ENCODE data around the gene TLDC2. TPM values are rescaled to one million over a fixed set of nuclear protein-coding genes. Genes with fewer than 3 reads are reported as not detected.
"Not testable (repeated sequence)": the region's sequence is repeated elsewhere in the genome, so short reads cannot be mapped to it uniquely, and the experiment has no call there.

Gene TLDC2
- total and polyA plus RNA-seq, 2 experiments from 2014 or later: 0.68 to 1.6 TPM

DNA sequence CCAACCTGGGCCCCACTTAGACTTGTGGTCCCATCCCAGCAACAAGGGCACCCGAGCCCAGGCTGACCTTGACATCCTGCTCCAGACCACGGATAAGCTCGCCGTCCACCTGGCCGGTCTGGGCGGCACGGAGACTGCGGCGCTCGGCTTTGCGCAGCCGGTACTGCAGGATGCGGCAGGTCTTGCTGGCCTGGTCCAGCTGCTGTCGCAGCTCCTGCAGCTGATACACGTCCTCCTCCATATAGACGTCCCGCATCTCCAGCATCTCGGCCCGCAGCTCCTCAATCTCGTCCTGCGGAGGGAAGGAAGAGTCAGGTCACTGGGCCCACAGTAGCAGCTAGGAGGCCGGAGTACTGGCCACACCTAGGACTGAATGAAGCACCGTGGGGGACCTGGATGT lies 36.8 kb upstream of the TLDC2 start:
- no peaks in the 10 kb centered on the region for H3K9me2 ChIP-seq (replicated peaks; ENCODE audit: insufficient read depth)
- no peak overlapping the region for H3K4me2 ChIP-seq
- no peak overlapping the region for H2AFZ ChIP-seq
- H3K4me3 ChIP-seq: no peak overlapping the region
- 97% methylated on average over 23 of the region's 23 CpGs for WGBS (ENCODE audit: low lambda C conversion rate, missing lambda C conversion rate)
- H3K79me2 ChIP-seq: peaks cover 11% of the 10 kb centered on the region
- H4K20me1 ChIP-seq (ENCODE audit: insufficient read depth, poor library complexity, severe bottlenecking): no peaks in the 10 kb centered on the region
- no peaks in the 10 kb centered on the region for H3K27me3 ChIP-seq
- H3K27ac ChIP-seq: no peak overlapping the region
- H3K36me3 ChIP-seq (replicated peaks; ENCODE audit: insufficient read depth, low read depth): no peaks in the 10 kb centered on the region
- no peak for DNase-seq (ENCODE audit: low spot score)
- H3K4me1 ChIP-seq (ENCODE audit: insufficient read depth): no peaks in the 10 kb centered on the region
- no peak for TF ChIP-seq EZH2 (IDR thresholded peaks at IDR 0.05; ENCODE audit: borderline replicate concordance)
- no peak for TF ChIP-seq EZH2phosphoT487 (IDR thresholded peaks at IDR 0.05; ENCODE audit: low read depth, severe bottlenecking, unreplicated experiment)
- TF ChIP-seq, protein P1, sequence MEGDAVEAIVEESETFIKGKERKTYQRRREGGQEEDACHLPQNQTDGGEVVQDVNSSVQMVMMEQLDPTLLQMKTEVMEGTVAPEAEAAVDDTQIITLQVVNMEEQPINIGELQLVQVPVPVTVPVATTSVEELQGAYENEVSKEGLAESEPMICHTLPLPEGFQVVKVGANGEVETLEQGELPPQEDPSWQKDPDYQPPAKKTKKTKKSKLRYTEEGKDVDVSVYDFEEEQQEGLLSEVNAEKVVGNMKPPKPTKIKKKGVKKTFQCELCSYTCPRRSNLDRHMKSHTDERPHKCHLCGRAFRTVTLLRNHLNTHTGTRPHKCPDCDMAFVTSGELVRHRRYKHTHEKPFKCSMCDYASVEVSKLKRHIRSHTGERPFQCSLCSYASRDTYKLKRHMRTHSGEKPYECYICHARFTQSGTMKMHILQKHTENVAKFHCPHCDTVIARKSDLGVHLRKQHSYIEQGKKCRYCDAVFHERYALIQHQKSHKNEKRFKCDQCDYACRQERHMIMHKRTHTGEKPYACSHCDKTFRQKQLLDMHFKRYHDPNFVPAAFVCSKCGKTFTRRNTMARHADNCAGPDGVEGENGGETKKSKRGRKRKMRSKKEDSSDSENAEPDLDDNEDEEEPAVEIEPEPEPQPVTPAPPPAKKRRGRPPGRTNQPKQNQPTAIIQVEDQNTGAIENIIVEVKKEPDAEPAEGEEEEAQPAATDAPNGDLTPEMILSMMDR (IDR thresholded peaks at IDR 0.05; ENCODE audit: poor library complexity): no peak
- H3K9me3 ChIP-seq (ENCODE audit: low read depth): no peaks in the 10 kb centered on the region

DNA sequence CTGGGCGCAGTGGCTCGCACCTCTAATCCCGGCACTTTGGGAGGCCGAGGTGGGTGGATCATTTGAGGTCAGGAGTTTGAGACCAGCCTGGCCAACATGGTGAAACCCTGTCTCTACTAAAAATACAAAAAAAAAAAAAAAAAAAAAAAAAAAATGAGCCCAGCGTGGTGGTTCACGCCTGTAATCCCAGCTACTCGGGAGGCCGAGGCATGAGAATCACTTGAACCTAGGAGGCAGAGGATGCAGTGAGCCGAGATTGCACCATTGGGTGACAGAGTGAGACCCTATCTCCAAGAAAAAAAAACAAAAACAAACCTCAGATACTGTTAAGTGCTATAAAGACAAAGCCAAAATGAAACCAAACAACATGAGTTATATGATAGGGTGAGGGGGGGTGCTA lies 34.9 kb upstream of the TLDC2 start:
- not testable (repeated sequence) for H3K9me2 ChIP-seq (replicated peaks; ENCODE audit: insufficient read depth); DNase-seq (ENCODE audit: low spot score); H4K20me1 ChIP-seq (ENCODE audit: insufficient read depth, poor library complexity, severe bottlenecking); H3K27me3 ChIP-seq; H3K4me2 ChIP-seq; H3K4me1 ChIP-seq (ENCODE audit: insufficient read depth); H3K27ac ChIP-seq; H3K36me3 ChIP-seq (replicated peaks; ENCODE audit: insufficient read depth, low read depth); H2AFZ ChIP-seq; H3K4me3 ChIP-seq; H3K9me3 ChIP-seq (ENCODE audit: low read depth)
- WGBS (ENCODE audit: low lambda C conversion rate, missing lambda C conversion rate): 95% methylated on average over 9 of the region's 9 CpGs
- peaks cover 13% of the 10 kb centered on the region for H3K79me2 ChIP-seq

DNA sequence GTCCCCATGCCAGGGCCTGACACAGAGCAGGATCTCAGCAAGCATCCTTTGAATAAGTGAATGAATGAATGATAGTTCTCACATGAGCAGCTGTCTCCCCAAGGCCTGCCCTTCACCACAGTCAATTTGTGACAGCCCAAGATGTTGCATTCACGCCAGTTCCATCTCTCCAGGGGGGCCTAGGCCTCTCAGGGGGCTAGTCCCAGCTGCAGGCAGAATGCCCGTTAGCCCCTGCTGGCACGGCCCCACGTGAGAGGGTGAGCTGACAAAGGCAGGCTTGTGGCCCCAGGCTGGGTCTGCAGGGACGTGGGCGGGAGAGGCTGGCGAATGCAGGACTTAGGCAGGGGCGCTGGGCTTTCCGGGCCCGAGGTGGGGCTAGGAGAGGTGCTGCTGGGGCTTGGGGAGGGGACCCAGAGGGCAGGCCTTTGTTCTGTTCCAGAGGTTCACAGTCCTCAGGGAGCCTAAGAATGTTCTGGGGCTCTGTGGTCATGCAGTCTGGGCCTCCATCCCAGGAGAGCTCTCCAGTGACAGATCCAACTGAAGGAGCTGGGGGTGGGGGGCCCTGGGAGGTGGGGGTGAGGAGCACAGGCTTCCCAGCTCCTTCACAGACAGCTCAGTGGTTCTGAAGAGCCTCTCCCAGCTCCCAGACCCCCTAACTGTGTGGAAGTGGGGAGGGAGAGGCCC lies 30.5 kb upstream of the TLDC2 start:
- no peaks in the 10 kb centered on the region for H3K9me3 ChIP-seq (ENCODE audit: low read depth)
- no peaks in the 10 kb centered on the region for H3K36me3 ChIP-seq (replicated peaks; ENCODE audit: insufficient read depth, low read depth)
- no peak overlapping the region for H3K27ac ChIP-seq
- H3K27me3 ChIP-seq: no peaks in the 10 kb centered on the region
- H3K4me1 ChIP-seq (ENCODE audit: insufficient read depth): peaks cover 6% of the 10 kb centered on the region
- H3K9me2 ChIP-seq (replicated peaks; ENCODE audit: insufficient read depth): no peaks in the 10 kb centered on the region
- no peak for DNase-seq (ENCODE audit: low spot score)
- H4K20me1 ChIP-seq (ENCODE audit: insufficient read depth, poor library complexity, severe bottlenecking): peaks cover under 1% of the 10 kb centered on the region
- 91% methylated on average over 10 of the region's 10 CpGs for WGBS (ENCODE audit: low lambda C conversion rate, missing lambda C conversion rate)
- H3K4me3 ChIP-seq: no peak overlapping the region
- H3K4me2 ChIP-seq: no peak overlapping the region
- no peak overlapping the region for H2AFZ ChIP-seq
- peaks cover 34% of the 10 kb centered on the region for H3K79me2 ChIP-seq
- no peak for TF ChIP-seq EZH2 (IDR thresholded peaks at IDR 0.05; ENCODE audit: borderline replicate concordance)
- no peak for TF ChIP-seq EZH2phosphoT487 (IDR thresholded peaks at IDR 0.05; ENCODE audit: low read depth, severe bottlenecking, unreplicated experiment)
- TF ChIP-seq, protein P1 (IDR thresholded peaks at IDR 0.05; ENCODE audit: poor library complexity): no peak

DNA sequence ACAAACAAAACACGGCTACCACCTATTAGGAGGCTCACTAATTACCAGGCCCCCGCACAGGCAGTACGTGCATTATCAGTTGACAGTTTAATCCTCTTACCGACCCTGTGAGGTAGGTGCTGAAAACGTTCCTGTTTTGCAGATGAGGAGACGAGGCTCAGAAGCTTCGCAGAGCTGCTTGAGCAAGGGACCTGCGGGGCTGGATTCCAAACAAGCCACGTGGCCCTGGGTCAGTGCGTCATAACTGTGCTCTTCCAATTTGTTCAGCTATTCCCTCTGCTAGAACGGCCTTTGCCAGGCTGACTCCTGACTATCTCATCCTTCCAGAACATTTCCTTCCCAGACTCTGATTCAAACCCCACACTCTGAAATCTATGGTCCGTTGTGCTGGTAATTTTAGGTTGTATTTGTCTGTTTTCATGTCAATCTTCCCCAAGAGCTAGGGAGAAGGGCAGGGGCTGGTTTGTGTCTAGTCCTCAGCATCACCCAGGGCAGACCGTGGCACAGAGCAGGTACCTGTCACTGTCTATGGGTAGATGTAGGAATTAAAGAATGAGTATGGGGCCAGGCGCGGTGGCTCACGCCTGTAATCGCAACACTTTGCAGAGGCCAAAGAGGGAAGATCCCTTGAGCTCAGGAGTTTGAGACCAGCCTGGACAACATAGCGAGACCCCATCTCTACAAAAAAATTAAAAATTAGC lies 28.8 kb upstream of the TLDC2 start:
- Histone ChIP-seq H3K4me3 (no peak overlapping the region), H3K9me2 (replicated peaks; ENCODE audit: insufficient read depth) (no peaks in the 10 kb centered on the region), H3K9me3 (ENCODE audit: low read depth) (no peaks in the 10 kb centered on the region), H2AFZ (no peak overlapping the region), H3K27ac (peak overlapping the region; percentile 81), H3K4me1 (ENCODE audit: insufficient read depth) (peaks cover 6% of the 10 kb centered on the region), H3K27me3 (no peaks in the 10 kb centered on the region), H4K20me1 (ENCODE audit: insufficient read depth, poor library complexity, severe bottlenecking) (peaks cover 4% of the 10 kb centered on the region), H3K79me2 (peaks cover 52% of the 10 kb centered on the region), H3K36me3 (replicated peaks; ENCODE audit: insufficient read depth, low read depth) (no peaks in the 10 kb centered on the region), H3K4me2 (no peak overlapping the region)
- 55% methylated on average over 18 of the region's 18 CpGs for WGBS (ENCODE audit: low lambda C conversion rate, missing lambda C conversion rate)
- TF ChIP-seq, protein P1 (IDR thresholded peaks at IDR 0.05; ENCODE audit: poor library complexity): no peak
- no peak for TF ChIP-seq EZH2 (IDR thresholded peaks at IDR 0.05; ENCODE audit: borderline replicate concordance)
- TF ChIP-seq EZH2phosphoT487 (IDR thresholded peaks at IDR 0.05; ENCODE audit: low read depth, severe bottlenecking, unreplicated experiment): no peak
- peak; percentile 74 for DNase-seq (ENCODE audit: low spot score)

All from hepatocyte (in vitro differentiated cells).